K562 (cell line): ENCODE measurements around the gene CNFN.
"Not testable (repeated sequence)": the region's sequence is repeated elsewhere in the genome, so short reads cannot be mapped to it uniquely, and the experiment has no call there.

Experiments
- ELK1 ChIP-seq: sonication (generic); formaldehyde crosslinking; IDR thresholded peaks from 2 replicates; pipeline ENCODE4 v1.8.1; 2022; ENCODE audit warnings: missing genetic modification reagents
- FOSL1 ChIP-seq: fragments of 200-800 bp; sonication (Bioruptor generic); conservative IDR thresholded peaks from 2 replicates; pipeline ENCODE4 v1.6.1; 2016; ENCODE audit warnings: missing genetic modification characterization, missing compliant biosample characterization
- SREBF1 ChIP-seq: fragments of 150-350 bp; IDR thresholded peaks from 2 replicates; pipeline ENCODE4 v1.6.1; 2014; ENCODE audit warnings: antibody characterized with exemption, low read depth, low read length, borderline replicate concordance
- TF ChIP-seq, protein P1 (sequence below): fragments of 250-450 bp; sonication (Bioruptor Pico); IDR thresholded peaks from 2 replicates; pipeline ENCODE4 v1.9.0; 2021; ENCODE audit warnings: mild to moderate bottlenecking
- TF ChIP-seq, protein P2 (sequence below), 3 experiments: IDR thresholded peaks in 2 of 3; conservative IDR thresholded peaks in 1 of 3; 2 replicates each; pipeline ENCODE4 v1.5.1; 2011 to 2012; ENCODE audit warnings: low read length in 3 of 3, mild to moderate bottlenecking in 3 of 3, control low read depth in 2 of 3, improper control_type of control experiment in 1 of 3, inconsistent platforms in 1 of 3, low read depth in 1 of 3, mixed read lengths in 1 of 3, moderate library complexity in 1 of 3; ENCODE audit not compliant: insufficient read depth in 2 of 3

DNA sequence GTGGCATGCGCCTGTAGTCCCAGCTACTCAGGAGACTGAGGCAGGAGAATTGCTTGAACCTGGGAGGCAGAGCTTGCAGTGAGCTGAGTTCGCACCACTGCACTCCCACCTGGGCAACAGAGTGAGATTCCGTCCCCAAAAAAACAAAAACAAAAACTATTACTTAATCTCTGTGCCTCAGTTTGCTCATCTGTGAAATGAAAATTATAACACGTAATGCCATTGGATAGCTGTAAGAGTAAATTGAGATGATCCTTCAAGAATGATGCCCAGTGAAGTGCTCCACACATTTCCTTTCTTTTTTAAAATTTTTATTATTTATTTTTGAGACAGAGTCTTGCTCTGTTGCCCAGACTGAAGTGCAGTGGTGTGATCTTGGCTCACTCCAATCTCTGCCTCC lies 50.2 kb downstream of the CNFN start:
- not testable (repeated sequence) for TF ChIP-seq ELK1 (CRISPR knock-in tag); SREBF1; FOSL1 (tag)
- TF ChIP-seq, protein P1, sequence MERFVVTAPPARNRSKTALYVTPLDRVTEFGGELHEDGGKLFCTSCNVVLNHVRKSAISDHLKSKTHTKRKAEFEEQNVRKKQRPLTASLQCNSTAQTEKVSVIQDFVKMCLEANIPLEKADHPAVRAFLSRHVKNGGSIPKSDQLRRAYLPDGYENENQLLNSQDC (CRISPR knock-in tag): not testable (repeated sequence)
- TF ChIP-seq, protein P2, sequence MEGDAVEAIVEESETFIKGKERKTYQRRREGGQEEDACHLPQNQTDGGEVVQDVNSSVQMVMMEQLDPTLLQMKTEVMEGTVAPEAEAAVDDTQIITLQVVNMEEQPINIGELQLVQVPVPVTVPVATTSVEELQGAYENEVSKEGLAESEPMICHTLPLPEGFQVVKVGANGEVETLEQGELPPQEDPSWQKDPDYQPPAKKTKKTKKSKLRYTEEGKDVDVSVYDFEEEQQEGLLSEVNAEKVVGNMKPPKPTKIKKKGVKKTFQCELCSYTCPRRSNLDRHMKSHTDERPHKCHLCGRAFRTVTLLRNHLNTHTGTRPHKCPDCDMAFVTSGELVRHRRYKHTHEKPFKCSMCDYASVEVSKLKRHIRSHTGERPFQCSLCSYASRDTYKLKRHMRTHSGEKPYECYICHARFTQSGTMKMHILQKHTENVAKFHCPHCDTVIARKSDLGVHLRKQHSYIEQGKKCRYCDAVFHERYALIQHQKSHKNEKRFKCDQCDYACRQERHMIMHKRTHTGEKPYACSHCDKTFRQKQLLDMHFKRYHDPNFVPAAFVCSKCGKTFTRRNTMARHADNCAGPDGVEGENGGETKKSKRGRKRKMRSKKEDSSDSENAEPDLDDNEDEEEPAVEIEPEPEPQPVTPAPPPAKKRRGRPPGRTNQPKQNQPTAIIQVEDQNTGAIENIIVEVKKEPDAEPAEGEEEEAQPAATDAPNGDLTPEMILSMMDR (IDR thresholded peaks at IDR 0.05 in 2 of 3, conservative IDR thresholded peaks at IDR 0.05 in 1 of 3; ENCODE audit: insufficient read depth in 2 of 3, low read depth in 1 of 3, low read length in 3 of 3): not testable (repeated sequence)
